ENCODE measurements around the gene ACOXL.

The ACOXL gene

GRCh38 chr2:110867078-110867477 lies 134.7 kb downstream of the ACOXL start:
- no peak overlapping the region for H3K4me3 ChIP-seq (ENCODE audit: low read depth, low read length)
- no peak for TF ChIP-seq CTCF (IDR thresholded peaks at IDR 0.05; ENCODE audit: borderline replicate concordance, insufficient read depth, low read depth, low read length)

- TF ChIP-seq CTCF (IDR thresholded peaks at IDR 0.05; ENCODE audit: borderline replicate concordance, insufficient read depth, low read depth, low read length): no peak
- no peak overlapping the region for H3K4me3 ChIP-seq (ENCODE audit: low read depth, low read length)
Observed at GRCh38 chr2:110868971-110869370, 136.6 kb downstream of the ACOXL start.

DNA sequence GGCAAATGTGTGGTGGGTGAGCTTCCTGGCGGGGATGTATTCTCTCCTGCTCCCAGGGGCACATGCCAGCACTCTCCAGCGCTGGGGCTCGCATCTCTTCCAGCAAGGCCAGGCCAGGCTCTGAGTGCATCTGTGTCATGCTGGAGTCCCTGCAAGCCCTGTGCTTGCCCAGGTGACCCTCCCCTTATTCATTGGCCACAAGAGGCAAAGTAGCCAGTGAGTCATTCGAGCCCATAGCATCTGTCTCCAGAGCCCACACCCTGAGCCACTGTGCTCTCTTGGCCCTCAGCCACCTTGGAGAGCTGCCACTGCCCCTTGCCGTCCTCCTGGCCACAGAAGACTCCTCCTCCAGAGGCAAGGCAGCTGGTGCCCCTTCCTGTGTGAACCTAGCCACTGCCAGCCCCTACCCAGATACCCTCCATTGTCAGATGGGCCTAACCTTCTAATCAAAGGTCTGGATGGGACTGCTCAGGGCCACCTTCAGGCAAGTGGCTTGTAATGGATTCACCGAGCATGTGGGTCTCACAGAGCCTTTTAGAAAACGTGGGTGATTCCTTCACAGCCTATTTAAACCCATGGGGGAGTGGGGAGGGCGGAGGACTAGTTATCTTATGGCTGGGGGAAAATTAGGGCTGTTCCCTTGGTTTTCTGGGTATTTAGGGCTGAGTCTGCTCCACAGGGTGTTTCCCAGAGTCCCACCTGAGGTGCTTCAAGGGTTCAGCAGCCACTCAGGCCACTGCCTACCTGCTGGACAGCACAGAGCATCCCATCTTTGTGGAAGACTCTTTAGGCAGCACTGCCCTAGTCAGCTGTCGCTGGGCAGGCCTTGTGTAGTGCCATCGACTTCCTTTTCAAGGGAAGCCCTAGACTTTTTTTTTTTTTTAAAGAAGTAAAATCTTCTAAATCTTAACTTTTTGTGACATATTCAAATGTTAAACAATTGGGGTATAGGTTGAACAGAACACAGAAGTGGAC lies 137.4 kb downstream of the ACOXL start:
- no peak for TF ChIP-seq CTCF (IDR thresholded peaks at IDR 0.05; ENCODE audit: borderline replicate concordance, insufficient read depth, low read depth, low read length)
- no peak overlapping the region for H3K4me3 ChIP-seq (ENCODE audit: low read depth, low read length)

DNA sequence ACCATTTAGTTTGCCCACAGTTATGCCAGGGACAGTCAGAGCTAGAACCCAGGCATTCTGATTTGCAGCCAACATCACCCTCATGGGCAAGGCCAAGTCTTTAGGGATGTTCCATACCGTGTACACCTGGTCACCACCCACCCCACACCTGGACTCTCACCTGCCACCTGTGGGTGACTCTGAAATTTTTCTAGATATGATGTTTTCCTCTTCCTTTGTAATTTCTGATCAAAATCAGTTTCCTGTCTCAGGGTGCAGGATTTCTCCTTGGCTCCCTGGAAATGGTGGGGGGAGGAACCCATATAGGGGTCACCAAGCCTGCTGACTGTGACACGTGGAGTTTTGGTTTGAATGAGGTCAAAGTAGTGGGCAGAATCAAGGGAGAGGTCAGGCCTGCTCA lies 138.2 kb downstream of the ACOXL start:
- H3K4me3 ChIP-seq (ENCODE audit: low read depth, low read length): no peak overlapping the region
- TF ChIP-seq CTCF (IDR thresholded peaks at IDR 0.05; ENCODE audit: borderline replicate concordance, insufficient read depth, low read depth, low read length): no peak

DNA sequence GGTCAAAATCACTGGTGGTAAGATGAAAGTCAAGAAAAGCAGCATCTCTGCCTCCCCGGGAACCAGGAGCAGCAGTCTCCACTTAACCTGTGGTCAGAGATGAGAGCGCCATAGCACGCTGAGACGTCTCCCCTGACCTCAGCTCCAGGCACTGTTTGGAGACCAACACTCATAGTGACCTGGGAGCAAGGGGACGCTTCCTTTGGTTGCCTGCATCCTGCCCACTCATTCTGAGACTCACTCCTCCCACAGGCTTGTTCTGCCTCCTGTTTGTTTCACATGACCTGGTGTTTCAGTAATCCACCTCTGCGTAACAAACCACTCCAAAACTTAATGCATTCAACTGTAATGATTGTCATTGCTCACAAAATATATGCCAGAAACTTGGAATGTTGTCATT lies 139.3 kb downstream of the ACOXL start:
- H3K4me3 ChIP-seq (ENCODE audit: low read depth, low read length): no peak overlapping the region
- TF ChIP-seq CTCF (IDR thresholded peaks at IDR 0.05; ENCODE audit: borderline replicate concordance, insufficient read depth, low read depth, low read length): no peak

GRCh38 chr2:110872521-110872920 lies 140.1 kb downstream of the ACOXL start:
- no peak for TF ChIP-seq CTCF (IDR thresholded peaks at IDR 0.05; ENCODE audit: borderline replicate concordance, insufficient read depth, low read depth, low read length)
- no peak overlapping the region for H3K4me3 ChIP-seq (ENCODE audit: low read depth, low read length)

GRCh38 chr2:110873056-110873502 lies 140.7 kb downstream of the ACOXL start:
- TF ChIP-seq CTCF (IDR thresholded peaks at IDR 0.05; ENCODE audit: borderline replicate concordance, insufficient read depth, low read depth, low read length): no peak
- no peak overlapping the region for H3K4me3 ChIP-seq (ENCODE audit: low read depth, low read length)
